HEK293 (cell line): ENCODE data around the gene AFDN.

Source experiments
- GLIS2 ChIP-seq: fragments of 450-650 bp; formaldehyde crosslinking; IDR thresholded peaks from 2 replicates; pipeline ENCODE4 v1.5.1; 2016; ENCODE audit warnings: missing biosample characterization, missing genetic modification characterization
- IKZF3 ChIP-seq: fragments of 450-650 bp; IDR thresholded peaks from 2 replicates; pipeline ENCODE4 v1.5.0; 2018; ENCODE audit warnings: missing biosample characterization, mild to moderate bottlenecking, missing genetic modification characterization, moderate library complexity
- KLF10 ChIP-seq: fragments of 450-650 bp; IDR thresholded peaks from 2 replicates; pipeline ENCODE4 v1.5.1; 2018; ENCODE audit warnings: missing biosample characterization, mild to moderate bottlenecking, missing genetic modification characterization
- KLF7 ChIP-seq: fragments of 450-650 bp; formaldehyde crosslinking; IDR thresholded peaks from 2 replicates; pipeline ENCODE4 v1.5.1; 2016; ENCODE audit warnings: missing biosample characterization, missing genetic modification characterization, borderline replicate concordance
- KLF8 ChIP-seq: fragments of 450-650 bp; formaldehyde crosslinking; IDR thresholded peaks from 2 replicates; pipeline ENCODE4 v1.5.1; 2016; ENCODE audit warnings: missing biosample characterization, missing genetic modification characterization
- RBAK ChIP-seq: fragments of 450-650 bp; formaldehyde crosslinking; IDR thresholded peaks from 2 replicates; pipeline ENCODE4 v1.5.1; 2016; ENCODE audit warnings: missing biosample characterization, missing genetic modification characterization
- SP7 ChIP-seq: fragments of 450-650 bp; formaldehyde crosslinking; IDR thresholded peaks from 2 replicates; pipeline ENCODE4 v1.5.1; 2016; ENCODE audit warnings: missing biosample characterization, missing genetic modification characterization
- ZBTB20 ChIP-seq: fragments of 450-650 bp; formaldehyde crosslinking; IDR thresholded peaks from 2 replicates; pipeline ENCODE4 v1.5.1; 2016; ENCODE audit warnings: missing biosample characterization, missing genetic modification characterization
- ZIC2 ChIP-seq: fragments of 450-650 bp; formaldehyde crosslinking; IDR thresholded peaks from 2 replicates; pipeline ENCODE4 v1.5.1; 2016; ENCODE audit warnings: missing biosample characterization, missing genetic modification characterization
- ZNF140 ChIP-seq: fragments of 450-650 bp; formaldehyde crosslinking; IDR thresholded peaks from 2 replicates; pipeline ENCODE4 v1.5.1; 2016; ENCODE audit warnings: missing biosample characterization, missing genetic modification characterization
- ZNF146 ChIP-seq: fragments of 450-650 bp; formaldehyde crosslinking; IDR thresholded peaks from 2 replicates; pipeline ENCODE4 v1.5.1; 2016; ENCODE audit warnings: missing biosample characterization, missing genetic modification characterization
- ZNF2 ChIP-seq: fragments of 450-650 bp; formaldehyde crosslinking; IDR thresholded peaks from 2 replicates; pipeline ENCODE4 v1.5.1; 2016; ENCODE audit warnings: missing biosample characterization, missing genetic modification characterization
- ZNF214 ChIP-seq: fragments of 450-650 bp; formaldehyde crosslinking; IDR thresholded peaks from 2 replicates; pipeline ENCODE4 v1.5.1; 2017; ENCODE audit warnings: missing biosample characterization, mild to moderate bottlenecking, missing genetic modification characterization, borderline replicate concordance
- ZNF221 ChIP-seq: fragments of 450-650 bp; formaldehyde crosslinking; IDR thresholded peaks from 2 replicates; pipeline ENCODE4 v1.5.1; 2017; ENCODE audit warnings: missing biosample characterization, missing genetic modification characterization, borderline replicate concordance
- ZNF26 ChIP-seq: fragments of 450-650 bp; formaldehyde crosslinking; IDR thresholded peaks from 2 replicates; pipeline ENCODE4 v1.5.1; 2016; ENCODE audit warnings: missing biosample characterization, missing genetic modification characterization
- ZNF274 ChIP-seq, 2 experiments: fragments of 200-500 bp in 1 of 2; fragments of 450-650 bp in 1 of 2; sonication (Bioruptor generic) in 1 of 2; formaldehyde crosslinking in 1 of 2; IDR thresholded peaks; 2 replicates each; pipeline versions ENCODE4 v1.5.1 to v1.6.1; 2014 to 2016; ENCODE audit warnings: borderline replicate concordance in 1 of 2, inconsistent platforms in 1 of 2, low read length in 1 of 2, missing biosample characterization in 1 of 2, missing genetic modification characterization in 1 of 2
- ZNF311 ChIP-seq: fragments of 450-650 bp; formaldehyde crosslinking; IDR thresholded peaks from 2 replicates; pipeline ENCODE4 v1.5.1; 2017; ENCODE audit warnings: missing biosample characterization, missing genetic modification characterization, borderline replicate concordance
- ZNF354C ChIP-seq: fragments of 450-650 bp; formaldehyde crosslinking; IDR thresholded peaks from 2 replicates; pipeline ENCODE4 v1.5.1; 2016; ENCODE audit warnings: missing biosample characterization, missing genetic modification characterization, low read depth, borderline replicate concordance
- ZNF404 ChIP-seq: fragments of 450-650 bp; formaldehyde crosslinking; IDR thresholded peaks from 2 replicates; pipeline ENCODE4 v1.5.1; 2017; ENCODE audit warnings: missing biosample characterization, missing genetic modification characterization
- ZNF473 ChIP-seq: fragments of 450-650 bp; formaldehyde crosslinking; IDR thresholded peaks from 2 replicates; pipeline ENCODE4 v1.5.1; 2017; ENCODE audit warnings: missing biosample characterization, missing genetic modification characterization
- ZNF549 ChIP-seq: fragments of 450-650 bp; IDR thresholded peaks from 2 replicates; pipeline ENCODE4 v1.5.1; 2018; ENCODE audit warnings: missing biosample characterization, missing genetic modification characterization, mild to moderate bottlenecking, inconsistent platforms, moderate library complexity
- ZNF558 ChIP-seq: fragments of 450-650 bp; formaldehyde crosslinking; IDR thresholded peaks from 2 replicates; pipeline ENCODE4 v1.5.1; 2016; ENCODE audit warnings: missing biosample characterization, missing genetic modification characterization
- ZNF585B ChIP-seq: fragments of 450-650 bp; formaldehyde crosslinking; IDR thresholded peaks from 2 replicates; pipeline ENCODE4 v1.5.1; 2016; ENCODE audit warnings: missing biosample characterization, missing genetic modification characterization
- ZNF623 ChIP-seq: fragments of 450-650 bp; formaldehyde crosslinking; IDR thresholded peaks from 2 replicates; pipeline ENCODE4 v1.5.1; 2016; ENCODE audit warnings: missing biosample characterization, missing genetic modification characterization
- ZNF664 ChIP-seq: fragments of 450-650 bp; formaldehyde crosslinking; IDR thresholded peaks from 2 replicates; pipeline ENCODE4 v1.5.1; 2016; ENCODE audit warnings: missing biosample characterization, missing genetic modification characterization
- ZNF76 ChIP-seq: fragments of 450-650 bp; formaldehyde crosslinking; IDR thresholded peaks from 2 replicates; pipeline ENCODE4; 2016; ENCODE audit warnings: low read depth, missing biosample characterization, missing genetic modification characterization, borderline replicate concordance
- ZNF776 ChIP-seq: fragments of 450-650 bp; formaldehyde crosslinking; IDR thresholded peaks from 2 replicates; pipeline ENCODE4 v1.5.0; 2017; ENCODE audit warnings: missing biosample characterization, missing genetic modification characterization, borderline replicate concordance
- ZNF837 ChIP-seq: fragments of 450-650 bp; formaldehyde crosslinking; IDR thresholded peaks from 2 replicates; pipeline ENCODE4 v1.5.1; 2016; ENCODE audit warnings: missing biosample characterization, missing genetic modification characterization
- ZSCAN30 ChIP-seq: fragments of 450-650 bp; IDR thresholded peaks from 2 replicates; pipeline ENCODE4 v1.5.1; 2018; ENCODE audit warnings: missing biosample characterization, mild to moderate bottlenecking, missing genetic modification characterization, moderate library complexity
- TF ChIP-seq, protein P1 (sequence below): fragments of 450-650 bp; formaldehyde crosslinking; IDR thresholded peaks from 2 replicates; pipeline ENCODE4 v1.5.1; 2016; ENCODE audit warnings: missing biosample characterization, missing genetic modification characterization
- TF ChIP-seq, protein P2 (sequence below): fragments of 450-650 bp; formaldehyde crosslinking; IDR thresholded peaks from 2 replicates; pipeline ENCODE4 v1.5.1; 2016; ENCODE audit warnings: missing biosample characterization, missing genetic modification characterization, borderline replicate concordance
- TF ChIP-seq, protein P3 (sequence below): fragments of 450-650 bp; formaldehyde crosslinking; conservative IDR thresholded peaks from 2 replicates; pipeline ENCODE4 v1.5.1; 2016; ENCODE audit warnings: low read depth, missing biosample characterization, missing genetic modification characterization

AFDN gene

GRCh38 chr6:167849846-167850459 is 23.2 kb downstream of the AFDN start (continued):
- no peak for TF ChIP-seq ZNF473
- peak; percentile 29; the same call in 1 of the 2 replicates for TF ChIP-seq KLF10 (tag by site-specific recombination)
- TF ChIP-seq ZNF623, result no peak
- no peak for TF ChIP-seq ZNF837 (tag by site-specific recombination)
- TF ChIP-seq ZNF354C (tag by site-specific recombination), result no peak
- no peak for TF ChIP-seq ZNF221
- no peak for TF ChIP-seq ZNF311 (tag by site-specific recombination)
- TF ChIP-seq, protein P1, sequence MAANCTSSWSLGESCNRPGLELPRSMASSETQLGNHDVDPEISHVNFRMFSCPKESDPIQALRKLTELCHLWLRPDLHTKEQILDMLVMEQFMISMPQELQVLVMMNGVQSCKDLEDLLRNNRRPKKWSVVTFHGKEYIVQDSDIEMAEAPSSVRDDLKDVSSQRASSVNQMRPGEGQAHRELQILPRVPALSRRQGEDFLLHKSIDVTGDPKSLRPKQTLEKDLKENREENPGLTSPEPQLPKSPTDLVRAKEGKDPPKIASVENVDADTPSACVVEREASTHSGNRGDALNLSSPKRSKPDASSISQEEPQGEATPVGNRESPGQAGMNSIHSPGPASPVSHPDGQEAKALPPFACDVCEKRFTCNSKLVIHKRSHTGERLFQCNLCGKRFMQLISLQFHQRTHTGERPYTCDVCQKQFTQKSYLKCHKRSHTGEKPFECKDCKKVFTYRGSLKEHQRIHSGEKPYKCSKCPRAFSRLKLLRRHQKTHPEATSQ (tag by site-specific recombination), result no peak
- no peak for TF ChIP-seq KLF7 (tag by site-specific recombination)
- TF ChIP-seq ZNF776 (tag by site-specific recombination), result no peak
- 0 out of 2 replicates have a peak, but pooled peaks have one; percentile 17 for TF ChIP-seq SP7 (tag by site-specific recombination)
- TF ChIP-seq GLIS2 (tag by site-specific recombination), result no peak
- no peak for TF ChIP-seq ZNF664 (tag by site-specific recombination)
- no peak for TF ChIP-seq ZNF140 (tag by site-specific recombination)
- TF ChIP-seq ZNF549, result no peak
- no peak for TF ChIP-seq RBAK
- TF ChIP-seq, protein P2, sequence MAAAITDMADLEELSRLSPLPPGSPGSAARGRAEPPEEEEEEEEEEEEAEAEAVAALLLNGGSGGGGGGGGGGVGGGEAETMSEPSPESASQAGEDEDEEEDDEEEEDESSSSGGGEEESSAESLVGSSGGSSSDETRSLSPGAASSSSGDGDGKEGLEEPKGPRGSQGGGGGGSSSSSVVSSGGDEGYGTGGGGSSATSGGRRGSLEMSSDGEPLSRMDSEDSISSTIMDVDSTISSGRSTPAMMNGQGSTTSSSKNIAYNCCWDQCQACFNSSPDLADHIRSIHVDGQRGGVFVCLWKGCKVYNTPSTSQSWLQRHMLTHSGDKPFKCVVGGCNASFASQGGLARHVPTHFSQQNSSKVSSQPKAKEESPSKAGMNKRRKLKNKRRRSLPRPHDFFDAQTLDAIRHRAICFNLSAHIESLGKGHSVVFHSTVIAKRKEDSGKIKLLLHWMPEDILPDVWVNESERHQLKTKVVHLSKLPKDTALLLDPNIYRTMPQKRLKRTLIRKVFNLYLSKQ (tag by site-specific recombination), result no peak
- no peak for TF ChIP-seq ZNF274 (IDR thresholded peaks at IDR 0.05; ENCODE audit: low read length)
- no peak for TF ChIP-seq ZNF274 (tag by site-specific recombination; IDR thresholded peaks at IDR 0.05; ENCODE audit: borderline replicate concordance)
- no peak for TF ChIP-seq ZNF585B (tag by site-specific recombination)
- no peak for TF ChIP-seq ZNF26 (tag by site-specific recombination)
- TF ChIP-seq ZNF76 (tag by site-specific recombination), result no peak
- no peak for TF ChIP-seq ZSCAN30
- no peak for TF ChIP-seq ZIC2 (tag by site-specific recombination)
- no peak for TF ChIP-seq ZNF214 (tag by site-specific recombination)
- TF ChIP-seq ZNF2 (tag by site-specific recombination), result no peak
- TF ChIP-seq, protein P3, sequence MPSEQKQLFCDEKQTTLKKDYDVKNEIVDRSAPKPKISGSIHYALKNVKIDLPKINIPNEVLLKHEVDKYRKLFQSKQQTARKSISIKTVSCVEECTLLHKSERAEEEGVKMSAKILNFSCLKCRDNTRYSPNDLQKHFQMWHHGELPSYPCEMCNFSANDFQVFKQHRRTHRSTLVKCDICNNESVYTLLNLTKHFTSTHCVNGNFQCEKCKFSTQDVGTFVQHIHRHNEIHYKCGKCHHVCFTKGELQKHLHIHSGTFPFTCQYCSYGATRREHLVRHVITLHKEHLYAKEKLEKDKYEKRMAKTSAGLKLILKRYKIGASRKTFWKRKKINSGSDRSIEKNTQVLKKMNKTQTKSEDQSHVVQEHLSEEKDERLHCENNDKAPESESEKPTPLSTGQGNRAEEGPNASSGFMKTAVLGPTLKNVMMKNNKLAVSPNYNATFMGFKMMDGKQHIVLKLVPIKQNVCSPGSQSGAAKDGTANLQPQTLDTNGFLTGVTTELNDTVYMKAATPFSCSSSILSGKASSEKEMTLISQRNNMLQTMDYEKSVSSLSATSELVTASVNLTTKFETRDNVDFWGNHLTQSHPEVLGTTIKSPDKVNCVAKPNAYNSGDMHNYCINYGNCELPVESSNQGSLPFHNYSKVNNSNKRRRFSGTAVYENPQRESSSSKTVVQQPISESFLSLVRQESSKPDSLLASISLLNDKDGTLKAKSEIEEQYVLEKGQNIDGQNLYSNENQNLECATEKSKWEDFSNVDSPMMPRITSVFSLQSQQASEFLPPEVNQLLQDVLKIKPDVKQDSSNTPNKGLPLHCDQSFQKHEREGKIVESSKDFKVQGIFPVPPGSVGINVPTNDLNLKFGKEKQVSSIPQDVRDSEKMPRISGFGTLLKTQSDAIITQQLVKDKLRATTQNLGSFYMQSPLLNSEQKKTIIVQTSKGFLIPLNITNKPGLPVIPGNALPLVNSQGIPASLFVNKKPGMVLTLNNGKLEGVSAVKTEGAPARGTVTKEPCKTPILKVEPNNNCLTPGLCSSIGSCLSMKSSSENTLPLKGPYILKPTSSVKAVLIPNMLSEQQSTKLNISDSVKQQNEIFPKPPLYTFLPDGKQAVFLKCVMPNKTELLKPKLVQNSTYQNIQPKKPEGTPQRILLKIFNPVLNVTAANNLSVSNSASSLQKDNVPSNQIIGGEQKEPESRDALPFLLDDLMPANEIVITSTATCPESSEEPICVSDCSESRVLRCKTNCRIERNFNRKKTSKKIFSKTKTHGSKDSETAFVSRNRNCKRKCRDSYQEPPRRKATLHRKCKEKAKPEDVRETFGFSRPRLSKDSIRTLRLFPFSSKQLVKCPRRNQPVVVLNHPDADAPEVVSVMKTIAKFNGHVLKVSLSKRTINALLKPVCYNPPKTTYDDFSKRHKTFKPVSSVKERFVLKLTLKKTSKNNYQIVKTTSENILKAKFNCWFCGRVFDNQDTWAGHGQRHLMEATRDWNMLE (tag by site-specific recombination), result no peak
- TF ChIP-seq ZNF558 (tag by site-specific recombination), result no peak
- TF ChIP-seq IKZF3 (tag by site-specific recombination), result no peak
- no peak for TF ChIP-seq ZNF404 (tag by site-specific recombination)
- TF ChIP-seq KLF8 (tag by site-specific recombination), result peak; percentile 37; the same call in 1 of the 2 replicates
- TF ChIP-seq ZNF146 (tag by site-specific recombination), result no peak
- peak; percentile 69 for TF ChIP-seq ZBTB20 (tag by site-specific recombination)
